SK-N-SH treated with all-trans-retinoic acid at 6 μM for 48 hours (cell line): ENCODE results near the gene ADD3.

Experiments used
- ARNTL ChIP-seq: fragments of 450-650 bp; formaldehyde crosslinking; IDR thresholded peaks from 2 replicates; pipeline ENCODE4 v1.5.0; 2020; ENCODE audit warnings: low read depth, mild to moderate bottlenecking, moderate library complexity, borderline replicate concordance
- CREB5 ChIP-seq: fragments of 250-450 bp; sonication (Bioruptor Pico); IDR thresholded peaks from 2 replicates; pipeline ENCODE4 v1.5.1; 2020; ENCODE audit warnings: low read depth, mild to moderate bottlenecking, moderate library complexity
- GLIS3 ChIP-seq: fragments of 250-450 bp; sonication (Bioruptor Pico); IDR thresholded peaks from 2 replicates; pipeline ENCODE4 v1.5.0; 2020; ENCODE audit warnings: mild to moderate bottlenecking, moderate library complexity
- ISL1 ChIP-seq: fragments of 250-450 bp; sonication (Bioruptor Pico); IDR thresholded peaks from 2 replicates; pipeline ENCODE4 v2.1.2; 2022; ENCODE audit warnings: mild to moderate bottlenecking, moderate library complexity
- OSR1 ChIP-seq: fragments of 250-450 bp; sonication (Bioruptor Pico); IDR thresholded peaks from 2 replicates; pipeline ENCODE4 v1.8.0; 2022; ENCODE audit warnings: moderate library complexity, mild to moderate bottlenecking, inconsistent platforms
- PATZ1 ChIP-seq: fragments of 250-450 bp; sonication (Bioruptor Pico); IDR thresholded peaks from 2 replicates; pipeline ENCODE4 v1.8.0; 2020; ENCODE audit warnings: mild to moderate bottlenecking, moderate library complexity, borderline replicate concordance
- TSHZ2 ChIP-seq: fragments of 250-450 bp; sonication (Bioruptor Pico); IDR thresholded peaks from 2 replicates; pipeline ENCODE4 v1.5.0; 2020; ENCODE audit warnings: mild to moderate bottlenecking, moderate library complexity
- ZC3H10 ChIP-seq: fragments of 250-450 bp; sonication (Bioruptor Pico); IDR thresholded peaks from 2 replicates; pipeline ENCODE4 v1.5.1; 2021; ENCODE audit warnings: mild to moderate bottlenecking, moderate library complexity
- ZFP3 ChIP-seq: fragments of 250-450 bp; sonication (Bioruptor Pico); IDR thresholded peaks from 2 replicates; pipeline ENCODE4 v1.5.0; 2020; ENCODE audit warnings: mild to moderate bottlenecking, moderate library complexity
- ZNF8 ChIP-seq: fragments of 450-650 bp; formaldehyde crosslinking; IDR thresholded peaks from 2 replicates; pipeline ENCODE4 v1.5.0; 2020; ENCODE audit warnings: mild to moderate bottlenecking, moderate library complexity
- TF ChIP-seq, protein P1 (sequence below): fragments of 250-450 bp; sonication (Bioruptor Pico); IDR thresholded peaks from 2 replicates; pipeline ENCODE4 v1.5.1; 2021; ENCODE audit warnings: mild to moderate bottlenecking, moderate library complexity

- TF ChIP-seq ZNF8 (CRISPR knock-in tag) (no peak), ZC3H10 (CRISPR knock-in tag) (no peak), TSHZ2 (CRISPR knock-in tag) (no peak), ZFP3 (CRISPR knock-in tag) (no peak), OSR1 (CRISPR knock-in tag) (no peak), GLIS3 (CRISPR knock-in tag) (no peak), PATZ1 (no peak), ISL1 (CRISPR knock-in tag) (no peak), ARNTL (CRISPR knock-in tag) (no peak), CREB5 (CRISPR knock-in tag) (no peak)
- TF ChIP-seq, protein P1, sequence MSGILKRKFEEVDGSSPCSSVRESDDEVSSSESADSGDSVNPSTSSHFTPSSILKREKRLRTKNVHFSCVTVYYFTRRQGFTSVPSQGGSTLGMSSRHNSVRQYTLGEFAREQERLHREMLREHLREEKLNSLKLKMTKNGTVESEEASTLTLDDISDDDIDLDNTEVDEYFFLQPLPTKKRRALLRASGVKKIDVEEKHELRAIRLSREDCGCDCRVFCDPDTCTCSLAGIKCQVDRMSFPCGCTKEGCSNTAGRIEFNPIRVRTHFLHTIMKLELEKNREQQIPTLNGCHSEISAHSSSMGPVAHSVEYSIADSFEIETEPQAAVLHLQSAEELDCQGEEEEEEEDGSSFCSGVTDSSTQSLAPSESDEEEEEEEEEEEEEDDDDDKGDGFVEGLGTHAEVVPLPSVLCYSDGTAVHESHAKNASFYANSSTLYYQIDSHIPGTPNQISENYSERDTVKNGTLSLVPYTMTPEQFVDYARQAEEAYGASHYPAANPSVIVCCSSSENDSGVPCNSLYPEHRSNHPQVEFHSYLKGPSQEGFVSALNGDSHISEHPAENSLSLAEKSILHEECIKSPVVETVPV (CRISPR knock-in tag), result no peak
These were observed 115.8 kb downstream of the ADD3 start for GRCh38 chr10:110123594-110123993.
